A673 (cell line): ENCODE results near the gene ENTR1.

Experiments used
- CTCF ChIP-seq: fragments of 300-800, 200-600 bp; sonication (generic); conservative IDR thresholded peaks from 2 replicates; pipeline ENCODE4 v1.5.1; 2017; ENCODE audit warnings: low read depth, mild to moderate bottlenecking, antibody characterized with exemption, low read length, moderate library complexity, mixed read lengths
- EZH2 ChIP-seq: fragments of 200-600 bp; sonication (generic); IDR thresholded peaks from 2 replicates; pipeline ENCODE4 v1.6.1; 2017; ENCODE audit warnings: borderline replicate concordance, low read depth, mild to moderate bottlenecking, mixed read lengths, antibody characterized with exemption, low read length; ENCODE audit not compliant: poor library complexity, severe bottlenecking

- TF ChIP-seq EZH2 (no peak), CTCF (no peak)
Measured at GRCh38 chr9:136379003-136379287, 31.5 kb downstream of the ENTR1 start.
